ENCODE results near the gene PPP6R3.
"Not testable (repeated sequence)": the region's sequence is repeated elsewhere in the genome, so short reads cannot be mapped to it uniquely, and the experiment has no call there.

Gene PPP6R3

GRCh38 chr11:68539395-68539794 lies 78.8 kb downstream of the PPP6R3 start:
- intact Hi-C loops (cut with DNase I): no loop called here
- no peak for DNase-seq

GRCh38 chr11:68540504-68540903 lies 80.0 kb downstream of the PPP6R3 start:
- intact Hi-C loops (cut with DNase I); DNase-seq: not testable (repeated sequence)

GRCh38 chr11:68541116-68541515 lies 80.6 kb downstream of the PPP6R3 start:
- DNase-seq: no peak
- intact Hi-C loops (cut with DNase I): no loop called here

- intact Hi-C loops (cut with DNase I): no loop called here
- no peak for DNase-seq
Observed at GRCh38 chr11:68541991-68542390, 81.4 kb downstream of the PPP6R3 start.

- intact Hi-C loops (cut with DNase I): no loop called here
- DNase-seq: no peak
Observed at GRCh38 chr11:68542617-68543016, 82.1 kb downstream of the PPP6R3 start.

- no peak for DNase-seq
- intact Hi-C loops (cut with DNase I): no loop called here
Observed at GRCh38 chr11:68543594-68543993, 83.0 kb downstream of the PPP6R3 start.

GRCh38 chr11:68545347-68545746 lies 84.8 kb downstream of the PPP6R3 start:
- no peak for DNase-seq
- intact Hi-C loops (cut with DNase I): no loop called here

- intact Hi-C loops (cut with DNase I): no loop called here
- no peak for DNase-seq
Observed at GRCh38 chr11:68545796-68546195, 85.2 kb downstream of the PPP6R3 start.

- DNase-seq: peak in 1 of 42 donors; percentile 47
- intact Hi-C loops (cut with DNase I): no loop called here
Observed at GRCh38 chr11:68546555-68546954, 86.0 kb downstream of the PPP6R3 start.

- intact Hi-C loops (cut with DNase I): no loop called here
- no peak for DNase-seq
Observed at GRCh38 chr11:68549789-68550484, 89.4 kb downstream of the PPP6R3 start.

GRCh38 chr11:68550485-68550817 lies 89.9 kb downstream of the PPP6R3 start:
- DNase-seq: peak in 1 of 42 donors; percentile 11
- intact Hi-C loops (cut with DNase I): no loop called here

GRCh38 chr11:68551223-68551622 lies 90.7 kb downstream of the PPP6R3 start:
- no peak for DNase-seq
- intact Hi-C loops (cut with DNase I): no loop called here

- intact Hi-C loops (cut with DNase I): no loop called here
- no peak for DNase-seq
Observed at GRCh38 chr11:68551777-68552176, 91.2 kb downstream of the PPP6R3 start.

- intact Hi-C loops (cut with DNase I): no loop called here
- no peak for DNase-seq
Observed at GRCh38 chr11:68552542-68552941, 92.0 kb downstream of the PPP6R3 start.

- no peak for DNase-seq
- intact Hi-C loops (cut with DNase I): no loop called here
Observed at GRCh38 chr11:68560216-68560615, 99.7 kb downstream of the PPP6R3 start.

- intact Hi-C loops (cut with DNase I): no loop called here
- DNase-seq: no peak
Observed at GRCh38 chr11:68563454-68563853, 102.9 kb downstream of the PPP6R3 start.

- DNase-seq: no peak
- intact Hi-C loops (cut with DNase I): no loop called here
Observed at GRCh38 chr11:68564261-68564660, 103.7 kb downstream of the PPP6R3 start.

GRCh38 chr11:68565768-68566167 lies 105.2 kb downstream of the PPP6R3 start:
- intact Hi-C loops (cut with DNase I): no loop called here
- no peak for DNase-seq

- no peak for DNase-seq
- intact Hi-C loops (cut with DNase I): no loop called here
Observed at GRCh38 chr11:68567553-68567952, 107.0 kb downstream of the PPP6R3 start.

- intact Hi-C loops (cut with DNase I): no loop called here
Observed at GRCh38 chr11:68569357-68569756, 108.8 kb downstream of the PPP6R3 start.

GRCh38 chr11:68570691-68571090 lies 110.1 kb downstream of the PPP6R3 start:
- peak in 1 of 42 donors; percentile 37 for DNase-seq
- intact Hi-C loops (cut with DNase I): no loop called here

More at GRCh38 chr11:68569357-68569756, 108.8 kb downstream of the PPP6R3 start:
- no peak for DNase-seq

- DNase-seq: no peak
- intact Hi-C loops (cut with DNase I): no loop called here
Observed at GRCh38 chr11:68574308-68574707, 113.8 kb downstream of the PPP6R3 start.

Data from head of caudate nucleus (tissue), 42 donors.